RWPE2 (cell line): Measurements from ENCODE around the gene SLC12A7.

ENCODE experiments used
- ATAC-seq: fragments of 200-7000 bp; cut with Tn5 transposase; 3 replicates; pipeline ENCODE4 v1.9.1; 2021; ENCODE audit warnings: low read depth
- DNase-seq: peaks from one replicate; pipeline ENCODE4 v3.0.0-alpha.2; 2020; ENCODE audit warnings: low spot score
- H3K27ac ChIP-seq: fragments of 450-650 bp; 2 replicates; pipeline ENCODE4 v1.5.1; 2017; ENCODE audit warnings: mild to moderate bottlenecking; ENCODE audit not compliant: poor library complexity, severe bottlenecking
- H3K27me3 ChIP-seq: fragments of 250-450 bp; sonication (Bioruptor Pico); 2 replicates; pipeline ENCODE4 v1.5.1; 2021; ENCODE audit warnings: mild to moderate bottlenecking, moderate library complexity; ENCODE audit not compliant: insufficient read depth, poor library complexity, severe bottlenecking
- H3K36me3 ChIP-seq: fragments of 250-450 bp; sonication (Bioruptor Pico); 2 replicates; pipeline ENCODE4 v1.5.1; 2020; ENCODE audit warnings: low read depth, mild to moderate bottlenecking, moderate library complexity
- H3K4me1 ChIP-seq: fragments of 250-450 bp; sonication (Bioruptor Pico); 2 replicates; pipeline ENCODE4 v1.5.1; 2021; ENCODE audit warnings: mild to moderate bottlenecking, moderate library complexity; ENCODE audit not compliant: insufficient read depth, poor library complexity, severe bottlenecking
- H3K4me3 ChIP-seq: fragments of 250-450 bp; sonication (Bioruptor Pico); 2 replicates; pipeline ENCODE4 v1.5.1; 2021; ENCODE audit warnings: mild to moderate bottlenecking, moderate library complexity; ENCODE audit not compliant: severe bottlenecking
- H3K9me3 ChIP-seq: fragments of 250-450 bp; sonication (Bioruptor Pico); 2 replicates; pipeline ENCODE4 v1.5.1; 2021; ENCODE audit warnings: mild to moderate bottlenecking, moderate library complexity; ENCODE audit not compliant: severe bottlenecking
- TF ChIP-seq, protein P1 (sequence below): fragments of 450-650 bp; IDR thresholded peaks from one replicate; pipeline ENCODE4 v1.5.1; 2017; ENCODE audit warnings: mild to moderate bottlenecking, moderate library complexity; ENCODE audit not compliant: poor library complexity, severe bottlenecking

SLC12A7 gene

DNA sequence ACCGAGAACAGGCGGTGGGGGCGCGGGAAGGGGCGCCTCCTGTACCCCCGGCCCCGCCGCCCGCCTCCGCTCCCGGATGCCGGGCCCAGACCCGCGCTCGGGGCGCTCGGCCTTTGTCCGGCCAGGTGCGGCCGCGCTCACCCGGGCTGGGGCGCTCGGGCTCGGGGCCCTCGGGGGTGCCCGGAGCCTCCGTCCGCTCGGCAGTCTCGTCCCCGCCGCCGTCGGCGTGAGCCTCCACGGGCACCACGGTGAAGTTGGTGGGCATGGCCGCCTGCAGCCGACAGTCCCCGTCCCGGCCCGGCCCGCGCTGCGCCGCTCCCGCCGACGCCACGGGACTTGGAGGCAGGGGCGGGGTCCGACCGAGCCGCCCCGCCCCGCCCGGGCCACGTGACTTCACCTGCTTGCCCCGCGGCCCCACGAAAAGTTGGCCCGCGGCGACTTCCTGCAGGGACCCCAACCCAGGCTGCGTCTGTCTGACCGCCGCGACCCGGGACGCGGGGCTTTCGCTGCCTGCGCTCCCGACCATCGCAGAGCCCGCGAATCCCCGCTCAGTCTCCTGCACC lies at the start of gene SLC12A7:
Gene SLC12A7, minus strand, starts transcription at position 337 of the 563 bp plus-strand sequence. Its CDS starts 72 bp downstream, at position 265.
- TF ChIP-seq, protein P1, sequence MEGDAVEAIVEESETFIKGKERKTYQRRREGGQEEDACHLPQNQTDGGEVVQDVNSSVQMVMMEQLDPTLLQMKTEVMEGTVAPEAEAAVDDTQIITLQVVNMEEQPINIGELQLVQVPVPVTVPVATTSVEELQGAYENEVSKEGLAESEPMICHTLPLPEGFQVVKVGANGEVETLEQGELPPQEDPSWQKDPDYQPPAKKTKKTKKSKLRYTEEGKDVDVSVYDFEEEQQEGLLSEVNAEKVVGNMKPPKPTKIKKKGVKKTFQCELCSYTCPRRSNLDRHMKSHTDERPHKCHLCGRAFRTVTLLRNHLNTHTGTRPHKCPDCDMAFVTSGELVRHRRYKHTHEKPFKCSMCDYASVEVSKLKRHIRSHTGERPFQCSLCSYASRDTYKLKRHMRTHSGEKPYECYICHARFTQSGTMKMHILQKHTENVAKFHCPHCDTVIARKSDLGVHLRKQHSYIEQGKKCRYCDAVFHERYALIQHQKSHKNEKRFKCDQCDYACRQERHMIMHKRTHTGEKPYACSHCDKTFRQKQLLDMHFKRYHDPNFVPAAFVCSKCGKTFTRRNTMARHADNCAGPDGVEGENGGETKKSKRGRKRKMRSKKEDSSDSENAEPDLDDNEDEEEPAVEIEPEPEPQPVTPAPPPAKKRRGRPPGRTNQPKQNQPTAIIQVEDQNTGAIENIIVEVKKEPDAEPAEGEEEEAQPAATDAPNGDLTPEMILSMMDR: no peak
- no peaks in the 10 kb centered on the region for H3K27me3 ChIP-seq
- no peaks in the 10 kb centered on the region for H3K36me3 ChIP-seq
- ATAC-seq (peak; percentile 61), DNase-seq (no peak)
- no peaks in the 10 kb centered on the region for H3K9me3 ChIP-seq
- H3K4me1 ChIP-seq: peaks cover 9% of the 10 kb centered on the region
- H3K4me3 ChIP-seq: peak within 1 kb of the TSS; percentile 72
- H3K27ac ChIP-seq: peak within 1 kb of the TSS; percentile 27

DNA sequence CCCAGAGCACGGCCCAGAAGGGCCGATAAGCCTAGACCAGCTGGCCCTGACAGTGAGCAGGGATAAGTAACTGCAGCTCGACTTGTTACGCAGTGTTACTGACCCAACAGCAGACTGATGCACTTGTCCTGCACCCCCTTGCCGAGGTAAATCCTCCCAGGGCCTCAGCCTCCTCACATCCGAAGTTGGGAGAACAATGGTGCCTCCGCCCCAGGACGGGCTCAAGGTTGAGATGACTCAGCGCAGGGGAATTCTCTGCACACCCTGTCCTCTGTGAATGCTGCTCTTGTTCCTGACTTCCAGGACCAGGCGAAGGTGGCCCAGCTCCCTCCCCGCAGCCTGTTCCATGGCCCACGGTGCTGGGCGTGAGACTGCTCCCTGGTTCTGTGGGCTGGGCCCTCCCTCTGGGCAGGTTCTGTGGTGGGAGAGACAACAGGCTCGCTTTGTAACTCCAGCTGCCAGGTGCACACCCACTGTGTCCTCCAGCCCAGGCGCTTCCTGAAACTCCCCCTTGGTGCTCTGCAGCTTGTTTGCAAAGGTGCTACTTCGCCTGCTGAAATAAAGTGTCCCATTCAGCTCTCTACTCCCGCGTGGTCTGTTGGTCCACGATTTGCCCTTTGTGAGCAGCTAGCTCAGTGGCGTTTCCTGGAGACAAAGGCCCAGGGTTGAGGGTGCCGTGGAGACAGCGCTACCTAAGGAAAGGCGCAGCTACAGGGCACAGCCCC lies 49.4 kb upstream of the SLC12A7 start:
- TF ChIP-seq, protein P1: no peak
- ATAC-seq (peak; percentile 82), DNase-seq (peak; percentile 84)
- Histone ChIP-seq H3K9me3 (peaks cover 5% of the 10 kb centered on the region), H3K4me3 (no peak overlapping the region), H3K4me1 (peaks cover 16% of the 10 kb centered on the region), H3K27me3 (peaks cover 7% of the 10 kb centered on the region), H3K27ac (peak overlapping the region; percentile 36), H3K36me3 (no peaks in the 10 kb centered on the region)

DNA sequence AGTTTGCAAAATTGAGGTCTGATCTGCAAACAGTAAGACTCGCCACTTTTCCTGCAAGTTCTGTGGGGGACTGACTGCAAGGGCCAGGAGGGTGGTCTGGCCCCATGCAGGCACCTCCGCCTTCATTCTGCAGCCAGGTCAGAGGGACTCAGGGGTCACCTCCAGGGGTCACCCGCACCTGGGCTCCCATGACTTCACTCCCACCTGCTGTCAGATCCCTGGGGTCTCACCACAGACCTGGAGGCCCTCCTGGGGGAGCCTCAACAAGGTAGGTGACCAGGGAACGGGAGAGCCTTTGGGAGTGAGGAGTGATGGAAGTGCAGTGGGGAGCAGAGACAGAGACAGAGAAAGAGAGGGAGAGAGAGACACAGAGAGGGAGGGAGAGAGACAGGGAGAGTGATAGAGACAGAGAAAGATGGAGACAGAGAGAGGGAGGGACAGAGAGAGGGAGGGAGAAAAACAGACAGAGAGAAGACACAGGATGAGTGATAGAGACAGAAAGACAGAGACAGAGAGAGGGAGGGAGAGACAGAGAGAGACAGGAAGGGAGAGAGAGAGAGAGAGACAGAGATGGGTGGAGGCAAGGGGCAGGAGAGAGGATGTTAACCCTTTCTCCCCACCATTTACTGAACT lies 48.0 kb upstream of the SLC12A7 start:
- ATAC-seq (no peak), DNase-seq (peak; percentile 62)
- TF ChIP-seq, protein P1: no peak
- Histone ChIP-seq H3K36me3 (no peaks in the 10 kb centered on the region), H3K27me3 (peaks cover 16% of the 10 kb centered on the region), H3K27ac (no peak overlapping the region), H3K4me3 (no peak overlapping the region), H3K9me3 (peaks cover 6% of the 10 kb centered on the region), H3K4me1 (peaks cover 16% of the 10 kb centered on the region)

GRCh38 chr5:1159341-1159675 lies 47.4 kb upstream of the SLC12A7 start:
- peaks cover 21% of the 10 kb centered on the region for H3K27me3 ChIP-seq
- H3K27ac ChIP-seq: no peak overlapping the region
- peaks cover 6% of the 10 kb centered on the region for H3K9me3 ChIP-seq
- DNase-seq (no peak), ATAC-seq (no peak)
- no peak overlapping the region for H3K4me3 ChIP-seq
- peaks cover 16% of the 10 kb centered on the region for H3K4me1 ChIP-seq
- TF ChIP-seq, protein P1: no peak
- no peaks in the 10 kb centered on the region for H3K36me3 ChIP-seq
